Measurements from ENCODE around the gene IWS1.
"Not testable (repeated sequence)": the region's sequence is repeated elsewhere in the genome, so short reads cannot be mapped to it uniquely, and the experiment has no call there.

The IWS1 gene

GRCh38 chr2:127560201-127560930, 34.1 kb upstream of the IWS1 start:
- no peak for DNase-seq

DNA sequence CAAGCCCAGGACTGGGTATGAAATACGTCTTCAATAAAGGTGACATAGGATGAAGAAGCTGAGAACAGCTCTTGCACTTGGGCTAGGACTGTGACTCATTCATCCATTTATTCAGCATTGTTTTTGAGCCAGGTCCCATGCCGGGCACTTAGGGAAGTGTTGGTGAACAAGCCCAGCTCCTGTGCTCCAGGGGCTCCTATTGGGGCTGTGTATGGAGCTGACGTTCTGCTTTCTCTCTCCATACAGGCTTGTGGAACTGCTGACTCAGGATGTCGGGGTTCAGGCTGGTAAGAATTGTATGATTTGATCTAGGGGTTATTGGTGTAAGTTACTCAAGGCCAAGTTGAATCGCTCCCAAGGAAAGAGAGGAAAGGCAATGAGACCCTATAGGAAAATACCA, 33.2 kb upstream of the IWS1 start:
- DNase-seq = no peak

DNA sequence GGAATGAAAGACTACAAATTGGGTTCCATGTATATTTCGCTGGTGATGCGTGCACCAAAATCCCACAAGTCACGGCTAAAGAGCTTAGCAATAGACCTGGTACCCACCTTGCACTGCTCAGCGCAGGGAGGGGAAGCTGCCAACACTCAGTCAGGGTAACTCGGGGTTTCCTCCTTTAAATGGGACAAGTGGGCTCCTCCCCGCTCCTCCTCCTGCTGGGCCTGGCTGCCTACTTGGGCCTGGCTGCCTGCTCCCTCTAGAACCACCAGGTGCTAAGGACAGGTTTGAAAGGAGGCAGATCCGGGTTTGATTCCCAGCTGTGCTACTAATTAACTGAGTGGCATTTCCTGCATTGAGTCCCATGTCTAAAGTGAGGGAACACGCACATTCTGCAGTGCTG, 32.6 kb upstream of the IWS1 start:
- DNase-seq = no peak

GRCh38 chr2:127552846-127553245, 26.6 kb upstream of the IWS1 start:
- DNase-seq = no peak

DNA sequence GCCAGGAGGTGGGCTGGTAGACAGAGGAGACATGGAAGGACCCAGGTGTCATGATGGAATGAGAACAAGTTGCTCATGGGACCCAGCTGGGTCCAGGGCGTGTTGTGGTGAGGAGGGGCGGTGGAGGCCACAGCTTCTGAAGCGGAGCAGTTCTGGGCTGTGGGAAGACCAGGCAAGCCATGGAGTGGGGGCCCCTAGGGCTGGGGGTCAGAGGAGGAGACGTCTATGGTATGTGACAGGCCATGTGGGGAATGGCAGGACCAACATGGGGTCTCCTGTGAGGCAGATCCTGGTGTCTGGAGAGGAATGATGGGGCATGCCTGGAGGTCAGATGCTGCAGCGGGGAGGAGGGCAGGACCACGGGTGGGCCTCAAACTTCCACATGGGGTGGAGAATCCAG, 26.0 kb upstream of the IWS1 start:
- no peak for DNase-seq

- no peak for DNase-seq
Observed at GRCh38 chr2:127551221-127551930, 25.1 kb upstream of the IWS1 start.

- DNase-seq = no peak
Observed at GRCh38 chr2:127546797-127547196, 20.5 kb upstream of the IWS1 start.

DNA sequence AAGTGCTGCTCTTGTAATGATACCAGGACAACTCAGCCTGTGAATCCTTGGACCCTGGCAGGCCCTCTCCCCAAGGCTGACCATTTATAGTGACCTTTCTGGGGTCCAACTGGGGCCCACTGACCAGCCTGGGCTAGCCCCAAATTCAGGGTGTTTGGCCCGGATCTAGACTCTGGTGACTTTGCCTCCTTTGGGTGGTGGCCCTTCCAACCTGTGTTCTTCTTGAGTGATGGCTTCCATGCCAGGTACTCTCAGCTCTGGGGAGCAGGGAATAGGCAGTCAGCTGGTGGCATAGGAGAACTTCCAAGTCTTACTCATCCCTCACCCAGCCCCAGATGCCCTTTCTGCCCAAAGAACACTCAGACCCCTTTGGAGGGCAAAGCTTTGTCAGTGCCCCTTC, 19.5 kb upstream of the IWS1 start:
- DNase-seq = no peak

DNA sequence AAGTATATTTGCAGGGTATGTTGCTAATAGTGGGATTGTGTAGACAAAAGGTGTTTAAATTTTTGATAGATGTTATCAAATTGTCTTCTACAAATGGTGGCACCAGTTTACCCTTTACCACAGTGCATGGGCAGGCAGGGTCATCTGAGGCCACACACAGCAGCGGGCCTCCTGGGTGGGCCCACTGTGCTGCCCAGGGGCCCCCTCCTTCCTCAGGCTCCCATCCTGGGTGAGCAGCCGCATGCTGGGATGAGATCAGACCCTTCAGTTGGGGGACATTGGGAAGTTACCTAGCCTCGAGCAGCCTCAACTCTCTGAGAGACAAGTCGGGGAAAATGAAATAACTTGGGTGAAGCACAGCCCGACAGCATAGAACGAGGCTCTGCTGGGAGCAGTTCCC, 18.9 kb upstream of the IWS1 start:
- no peak for DNase-seq

DNA sequence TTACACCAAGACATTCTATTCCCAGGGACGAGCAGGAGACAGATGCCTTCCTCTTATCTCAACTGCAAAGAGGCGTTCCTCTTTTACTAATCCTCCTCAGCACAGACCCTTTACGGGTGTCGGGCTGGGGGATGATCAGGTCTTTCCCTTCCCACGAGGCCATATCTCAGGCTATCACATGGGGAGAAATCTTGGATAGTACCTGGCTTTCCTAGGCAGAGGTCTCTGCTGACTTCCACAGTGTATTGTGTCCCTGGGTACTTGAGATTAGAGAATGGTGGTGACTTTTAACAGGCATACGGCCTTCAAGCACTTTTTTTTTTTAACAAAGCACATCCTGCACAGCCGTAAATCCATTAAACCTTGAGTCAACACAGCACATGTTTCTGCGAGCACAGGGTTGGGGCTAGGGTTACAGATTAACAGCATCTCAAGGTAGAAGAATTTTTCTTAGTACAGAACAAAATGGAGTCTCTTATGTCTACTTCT, 16.8 kb upstream of the IWS1 start:
- DNase-seq = not testable (repeated sequence)

GRCh38 chr2:127542231-127542630, 15.9 kb upstream of the IWS1 start:
- DNase-seq = no peak

- DNase-seq = no peak
Observed at GRCh38 chr2:127541809-127542208, 15.5 kb upstream of the IWS1 start.

DNA sequence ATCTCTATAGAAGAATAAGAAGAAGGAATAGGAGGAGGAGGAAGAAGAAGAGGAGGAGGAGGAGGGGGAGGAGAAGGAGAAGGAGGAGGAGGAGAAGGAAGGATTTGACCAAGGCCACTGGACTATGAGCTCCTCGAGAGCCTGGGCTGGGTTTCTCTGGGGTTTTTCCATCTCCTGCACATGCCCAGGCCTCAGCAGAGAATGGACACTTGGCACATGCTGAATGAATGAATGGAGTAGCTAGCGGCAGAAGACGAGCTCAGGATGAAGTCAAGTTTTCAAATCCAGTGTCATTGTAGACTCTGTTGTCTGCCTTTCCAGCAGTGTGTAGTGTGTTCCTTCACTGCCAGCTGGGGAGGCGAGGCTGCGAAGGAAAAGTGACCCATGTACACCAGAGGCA, 11.4 kb upstream of the IWS1 start:
- DNase-seq = no peak

GRCh38 chr2:127536707-127537541, 10.6 kb upstream of the IWS1 start:
- DNase-seq = no peak

DNA sequence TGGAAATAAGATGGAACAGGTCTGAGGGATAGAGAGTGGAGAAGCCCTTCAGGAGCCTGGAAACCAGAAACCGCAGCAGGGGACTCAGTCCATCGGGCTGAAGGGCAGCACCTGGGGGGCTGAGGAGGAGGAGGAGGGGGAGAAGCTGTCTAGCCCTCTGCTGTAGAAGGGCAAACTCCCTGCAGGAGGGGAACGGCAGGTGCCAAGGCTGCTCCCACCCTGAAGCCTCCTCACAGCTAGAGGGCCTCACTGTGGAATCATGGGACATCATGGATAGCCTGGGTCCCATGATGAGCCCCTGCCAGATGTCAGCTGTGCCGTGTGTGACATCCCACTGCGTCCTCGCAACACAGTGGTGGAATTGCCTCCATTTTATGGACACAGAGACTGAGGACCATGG, 9.6 kb upstream of the IWS1 start:
- DNase-seq = no peak

- DNase-seq = no peak
Observed at GRCh38 chr2:127535422-127535901, 9.2 kb upstream of the IWS1 start, which contains the start of gene MYO7B. MYO7B (plus strand) TSS chr2:127535683; CDS start chr2:127559723, 24,040 bp downstream.

GRCh38 chr2:127532296-127532695, 6.0 kb upstream of the IWS1 start:
- no peak for DNase-seq

DNA sequence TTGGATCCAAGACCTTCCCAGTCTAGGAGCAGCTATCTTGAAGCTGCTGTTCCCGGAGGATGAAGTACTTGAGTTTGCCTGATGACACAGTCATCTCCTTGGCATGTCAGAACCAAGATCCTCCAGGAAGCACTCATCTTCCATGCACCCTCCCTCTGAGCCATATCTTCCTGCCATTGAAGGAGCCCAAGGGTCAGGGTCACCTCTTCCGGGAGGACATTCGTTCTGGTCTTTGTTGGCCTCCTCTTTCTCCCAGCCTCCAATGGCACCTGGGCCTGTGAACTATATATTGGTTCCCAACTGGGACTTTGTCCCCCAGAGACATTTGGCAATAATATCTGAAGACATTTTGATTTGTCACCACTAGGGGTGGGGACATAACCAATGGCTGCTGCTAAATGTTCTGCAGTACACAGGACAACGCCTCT, 4.9 kb upstream of the IWS1 start:
- no peak for DNase-seq

DNA sequence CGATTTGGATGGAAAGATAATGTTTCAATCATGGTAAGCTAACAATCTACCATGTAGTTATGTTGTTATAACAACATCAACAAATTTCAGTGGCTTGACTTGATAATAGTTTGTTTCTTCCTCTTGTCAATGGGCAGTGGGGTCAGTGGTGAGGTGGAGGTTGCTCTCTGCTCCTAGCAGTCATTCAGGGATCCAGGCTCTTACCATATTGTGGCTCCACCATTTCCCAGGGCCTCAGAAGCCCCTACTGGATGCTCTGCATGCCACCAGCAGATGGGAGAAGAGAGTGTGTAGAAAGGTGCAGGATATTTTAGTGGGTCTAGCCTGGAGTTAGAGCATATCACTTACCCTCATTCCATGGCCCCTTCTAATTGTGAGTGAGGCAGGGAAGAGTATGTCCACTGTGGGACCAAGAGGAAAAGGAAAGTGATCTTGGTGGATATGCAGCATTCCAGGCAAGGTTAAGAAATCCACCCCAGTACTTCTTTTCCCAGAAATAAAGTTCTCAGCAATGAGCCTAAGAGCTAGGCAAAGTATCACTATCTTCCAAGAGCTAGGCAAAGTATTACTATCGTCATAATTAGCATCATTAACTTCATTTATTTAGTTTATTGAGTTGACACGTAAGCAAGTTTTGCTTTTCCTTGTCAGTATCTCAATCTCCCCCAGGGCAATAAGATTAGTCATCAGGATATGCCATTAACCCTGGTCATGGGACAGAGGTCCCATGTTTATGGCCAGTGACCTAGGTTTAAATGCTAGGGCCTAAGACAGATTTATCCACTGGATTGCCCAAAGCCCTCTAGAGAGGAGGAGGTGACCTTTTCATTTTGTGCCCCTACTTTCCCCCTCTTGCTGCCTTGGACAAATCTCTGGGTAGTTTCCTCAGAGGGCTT, 4.2 kb upstream of the IWS1 start:
- no peak for DNase-seq

DNA sequence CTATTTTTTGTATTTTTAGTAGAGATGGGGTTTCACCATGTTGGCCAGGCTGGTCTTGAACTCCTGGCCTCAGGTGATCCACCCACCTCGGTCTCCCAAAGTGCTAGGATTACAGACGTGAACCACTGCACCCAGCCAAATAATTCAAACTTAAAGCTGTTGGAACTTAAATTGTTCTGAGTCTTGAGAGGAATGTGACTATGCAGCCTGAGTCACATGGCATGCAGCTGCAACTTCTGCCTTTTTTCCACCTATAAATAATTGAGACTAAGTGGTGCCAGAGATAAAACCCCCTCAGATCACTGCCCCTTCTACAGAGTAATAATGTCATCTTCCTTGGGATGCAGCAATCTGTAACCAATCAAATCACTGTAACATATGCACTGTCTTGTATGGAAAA, 3.1 kb upstream of the IWS1 start:
- DNase-seq = not testable (repeated sequence)

GRCh38 chr2:127528487-127528886, 2.2 kb upstream of the IWS1 start:
- DNase-seq = no peak
